Naive thymus-derived CD8-positive, alpha-beta T cell (primary cell): ENCODE data around the gene RSRC1. TPM values are rescaled to one million over a fixed set of nuclear protein-coding genes. Genes with fewer than 3 reads are reported as not detected.
A peak's percentile ranks its signal among the peaks of the same experiment; 100 is the strongest.

ENCODE experiments used
- ATAC-seq, 2 donors: fragments of 150-1000 bp; cut with Tn5 transposase in 1 of 2; sonication (Bioruptor Pico), chemical (Tn5 transposase) in 1 of 2; 1 replicate in 1 of 2; 2 replicates in 1 of 2; pipeline ENCODE4 v1.10.0; 2021; ENCODE audit warnings: mild to moderate bottlenecking in 2 of 2, moderate library complexity in 2 of 2
- POLR2A ChIA-PET: fragments of 350-600 bp; sonication (Branson Sonifier 250); formaldehyde crosslinking; loops from one replicate; lab custom pipeline; 2021; ENCODE audit warnings: antibody characterized with exemption; lab: Charles Lee
- DNase-seq, 10 donors: peaks; one replicate each; pipeline versions ENCODE4 v3.0.0 to v3.0.0-alpha.2; 2020 to 2022
- H3K27ac Mint-ChIP-seq, 10 donors: one replicate each; pipeline ENCODE4 v1.8.0; 2020 to 2022; ENCODE audit warnings: mild to moderate bottlenecking in 10 of 10, mixed read lengths in 10 of 10, moderate library complexity in 4 of 10, inconsistent platforms in 1 of 10
- H3K27me3 Mint-ChIP-seq, 5 donors: one replicate each; pipeline ENCODE4 v1.8.0; 2021 to 2022; ENCODE audit warnings: mixed read lengths in 5 of 5
- H3K36me3 Mint-ChIP-seq, 3 donors: one replicate each; pipeline ENCODE4 v1.8.0; 2020 to 2022; ENCODE audit warnings: mixed read lengths in 3 of 3, mild to moderate bottlenecking in 2 of 3, inconsistent platforms in 1 of 3
- H3K4me1 Mint-ChIP-seq, 4 donors: one replicate each; pipeline ENCODE4 v1.8.0; 2021 to 2022; ENCODE audit warnings: mixed read lengths in 4 of 4
- H3K4me3 Mint-ChIP-seq, 10 donors: one replicate each; pipeline ENCODE4 v1.8.0; 2020 to 2022; ENCODE audit warnings: mild to moderate bottlenecking in 10 of 10, mixed read lengths in 10 of 10, moderate library complexity in 6 of 10, inconsistent platforms in 1 of 10
- H3K9me3 Mint-ChIP-seq, 9 donors: one replicate each; pipeline ENCODE4 v1.8.0; 2020 to 2022; ENCODE audit warnings: mixed read lengths in 9 of 9, mild to moderate bottlenecking in 3 of 9, inconsistent platforms in 1 of 9, moderate library complexity in 1 of 9
- polyA plus RNA-seq, 3 donors: library from polyadenylated mRNA; unstranded; fragments of 300-500 nt; fragmentation: Illumina TruSeq; gene quantifications; one replicate each; pipeline ENCODE4 v1.2.3, GENCODE V29; 2021
- total RNA-seq, 8 experiments: library from RNA in 2 of 8; stranded (reverse) in 2 of 8; gene quantifications; one replicate each; pipeline ENCODE4 v1.2.3 and lab custom pipeline; 2021 to 2026

RSRC1 gene
- total and polyA plus RNA-seq, 5 experiments from 2014 or later: 30.2 to 38.3 (median 32.6) TPM

GRCh38 chr3:158249183-158249582, 139.3 kb downstream of the RSRC1 start:
- H3K27ac Mint-ChIP-seq: no peak overlapping the region
- DNase-seq (no peak), ATAC-seq (no peak)
- POLR2A ChIA-PET: no interaction called here
- no peak overlapping the region for H3K4me3 Mint-ChIP-seq
- H3K36me3 Mint-ChIP-seq: peaks cover 62 to 82% (median 81%) of the 10 kb centered on the region in 3 donors
- peaks cover 0 to 12% (median 5%) of the 10 kb centered on the region in 4 donors for H3K4me1 Mint-ChIP-seq
- H3K27me3 Mint-ChIP-seq: no peaks in the 10 kb centered on the region
- H3K9me3 Mint-ChIP-seq: peaks cover 41 to 89% (median 64%) of the 10 kb centered on the region in 9 donors

GRCh38 chr3:158258619-158259018, 148.7 kb downstream of the RSRC1 start:
- no peak for DNase-seq
- ATAC-seq: no peak
- Mint-ChIP-seq H3K4me1 (peaks cover 3 to 15% (median 9%) of the 10 kb centered on the region in 4 donors), H3K27me3 (no peaks in the 10 kb centered on the region), H3K4me3 (no peak overlapping the region), H3K9me3 (peaks cover 10 to 73% (median 44%) of the 10 kb centered on the region in 9 donors), H3K36me3 (peaks cover 50 to 75% (median 52%) of the 10 kb centered on the region in 3 donors), H3K27ac (no peak overlapping the region)
- POLR2A ChIA-PET: interaction anchor here (0.7 kb wide), 1 partner anchor 11 kb away, joined by 6 read pairs; no protein-coding TSS in a partner anchor

GRCh38 chr3:158260392-158260791, 150.5 kb downstream of the RSRC1 start:
- no peak for ATAC-seq
- H3K4me3 Mint-ChIP-seq: no peak overlapping the region
- H3K27me3 Mint-ChIP-seq: no peaks in the 10 kb centered on the region

GRCh38 chr3:158261371-158261991, 151.6 kb downstream of the RSRC1 start:
- peaks cover 18 to 74% (median 40%) of the 10 kb centered on the region in 9 donors for H3K9me3 Mint-ChIP-seq
- H3K27me3 Mint-ChIP-seq: no peaks in the 10 kb centered on the region
- ATAC-seq: no peak
- DNase-seq: no peak
- POLR2A ChIA-PET: no interaction called here
- peak overlapping the region in 1 of 10 donors; percentile 49 for H3K27ac Mint-ChIP-seq
- H3K4me1 Mint-ChIP-seq: peaks cover 1 to 14% (median 7%) of the 10 kb centered on the region in 4 donors
- H3K4me3 Mint-ChIP-seq: no peak overlapping the region
- peaks cover 45 to 74% (median 70%) of the 10 kb centered on the region in 3 donors for H3K36me3 Mint-ChIP-seq

More at GRCh38 chr3:158260392-158260791, 150.5 kb downstream of the RSRC1 start:
- POLR2A ChIA-PET: no interaction called here
- no peak overlapping the region for H3K27ac Mint-ChIP-seq
- H3K4me1 Mint-ChIP-seq: peaks cover 3 to 15% (median 9%) of the 10 kb centered on the region in 4 donors
- H3K36me3 Mint-ChIP-seq: peaks cover 48 to 75% (median 61%) of the 10 kb centered on the region in 3 donors
- H3K9me3 Mint-ChIP-seq: peaks cover 15 to 74% (median 44%) of the 10 kb centered on the region in 9 donors
- DNase-seq: no peak

- DNase-seq (no peak), ATAC-seq (no peak)
- Mint-ChIP-seq H3K36me3 (peaks cover 51 to 75% (median 66%) of the 10 kb centered on the region in 3 donors), H3K4me1 (peaks cover 0 to 6% (median 3%) of the 10 kb centered on the region in 4 donors), H3K9me3 (peaks cover 0 to 68% (median 23%) of the 10 kb centered on the region in 9 donors), H3K27ac (no peak overlapping the region), H3K27me3 (no peaks in the 10 kb centered on the region), H3K4me3 (no peak overlapping the region)
- POLR2A ChIA-PET: no interaction called here
Observed at GRCh38 chr3:158264894-158265293, 155.0 kb downstream of the RSRC1 start.

- Mint-ChIP-seq H3K9me3 (peaks cover 0 to 59% (median 20%) of the 10 kb centered on the region in 9 donors), H3K4me1 (no peaks in the 10 kb centered on the region), H3K27ac (no peak overlapping the region), H3K27me3 (no peaks in the 10 kb centered on the region), H3K4me3 (no peak overlapping the region), H3K36me3 (peaks cover 41 to 70% (median 59%) of the 10 kb centered on the region in 3 donors)
- POLR2A ChIA-PET: no interaction called here
- DNase-seq (no peak), ATAC-seq (no peak)
Observed at GRCh38 chr3:158267015-158267414, 157.1 kb downstream of the RSRC1 start.

- ATAC-seq (no peak), DNase-seq (no peak)
- no peak overlapping the region for H3K4me3 Mint-ChIP-seq
- no peaks in the 10 kb centered on the region for H3K4me1 Mint-ChIP-seq
- POLR2A ChIA-PET: no interaction called here
- peaks cover 3 to 37% (median 18%) of the 10 kb centered on the region in 9 donors for H3K9me3 Mint-ChIP-seq
- no peak overlapping the region for H3K27ac Mint-ChIP-seq
- H3K36me3 Mint-ChIP-seq: peaks cover 48 to 79% (median 58%) of the 10 kb centered on the region in 3 donors
- no peaks in the 10 kb centered on the region for H3K27me3 Mint-ChIP-seq
Observed at GRCh38 chr3:158269942-158270341, 160.1 kb downstream of the RSRC1 start.

- Mint-ChIP-seq H3K4me1 (no peaks in the 10 kb centered on the region), H3K27me3 (no peaks in the 10 kb centered on the region), H3K36me3 (peaks cover 47 to 71% (median 47%) of the 10 kb centered on the region in 3 donors), H3K27ac (no peak overlapping the region), H3K4me3 (no peak overlapping the region), H3K9me3 (peaks cover 2 to 19% (median 12%) of the 10 kb centered on the region in 9 donors)
- DNase-seq (no peak), ATAC-seq (no peak)
- POLR2A ChIA-PET: no interaction called here
Observed at GRCh38 chr3:158272081-158272480, 162.2 kb downstream of the RSRC1 start.

GRCh38 chr3:158273656-158274055, 163.8 kb downstream of the RSRC1 start:
- POLR2A ChIA-PET: no interaction called here
- ATAC-seq: no peak
- H3K36me3 Mint-ChIP-seq: peaks cover 43 to 71% (median 48%) of the 10 kb centered on the region in 3 donors

GRCh38 chr3:158278187-158278586, 168.3 kb downstream of the RSRC1 start:
- POLR2A ChIA-PET: no interaction called here
- DNase-seq: no peak
- H3K4me3 Mint-ChIP-seq: no peak overlapping the region
- ATAC-seq: no peak
- peaks cover 48 to 72% (median 53%) of the 10 kb centered on the region in 3 donors for H3K36me3 Mint-ChIP-seq
- peaks cover 2 to 30% (median 11%) of the 10 kb centered on the region in 9 donors for H3K9me3 Mint-ChIP-seq
- peaks cover 0 to 3% (median 0%) of the 10 kb centered on the region in 4 donors for H3K4me1 Mint-ChIP-seq
- no peaks in the 10 kb centered on the region for H3K27me3 Mint-ChIP-seq
- H3K27ac Mint-ChIP-seq: no peak overlapping the region

More at GRCh38 chr3:158273656-158274055, 163.8 kb downstream of the RSRC1 start:
- Mint-ChIP-seq H3K9me3 (peaks cover 0 to 13% (median 4%) of the 10 kb centered on the region in 9 donors), H3K4me1 (no peaks in the 10 kb centered on the region), H3K4me3 (no peak overlapping the region), H3K27me3 (no peaks in the 10 kb centered on the region), H3K27ac (no peak overlapping the region)
- DNase-seq: no peak

GRCh38 chr3:158279609-158280008, 169.7 kb downstream of the RSRC1 start:
- POLR2A ChIA-PET: no interaction called here
- ATAC-seq (no peak), DNase-seq (no peak)
- peaks cover 39 to 63% (median 41%) of the 10 kb centered on the region in 3 donors for H3K36me3 Mint-ChIP-seq
- H3K27me3 Mint-ChIP-seq: no peaks in the 10 kb centered on the region
- H3K9me3 Mint-ChIP-seq: peaks cover 2 to 34% (median 13%) of the 10 kb centered on the region in 9 donors
- H3K4me1 Mint-ChIP-seq: peaks cover 0 to 3% (median 0%) of the 10 kb centered on the region in 4 donors
- H3K4me3 Mint-ChIP-seq: no peak overlapping the region
- no peak overlapping the region for H3K27ac Mint-ChIP-seq

- peaks cover 0 to 4% (median 0%) of the 10 kb centered on the region in 3 donors for H3K36me3 Mint-ChIP-seq
- POLR2A ChIA-PET: no interaction called here
- no peak overlapping the region for H3K4me3 Mint-ChIP-seq
Observed at GRCh38 chr3:158295771-158296170, 185.9 kb downstream of the RSRC1 start.

GRCh38 chr3:158297940-158298339, 188.1 kb downstream of the RSRC1 start:
- Mint-ChIP-seq H3K4me3 (no peak overlapping the region), H3K36me3 (peaks cover 0 to 14% (median 8%) of the 10 kb centered on the region in 3 donors), H3K27ac (no peak overlapping the region), H3K9me3 (no peaks in the 10 kb centered on the region), H3K27me3 (no peaks in the 10 kb centered on the region), H3K4me1 (peaks cover 0 to 2% (median 0%) of the 10 kb centered on the region in 4 donors)
- no peak for DNase-seq
- no peak for ATAC-seq
- POLR2A ChIA-PET: no interaction called here

More at GRCh38 chr3:158295771-158296170, 185.9 kb downstream of the RSRC1 start:
- Mint-ChIP-seq H3K27me3 (no peaks in the 10 kb centered on the region), H3K9me3 (no peaks in the 10 kb centered on the region), H3K4me1 (peaks cover 0 to 2% (median under 1%) of the 10 kb centered on the region in 4 donors), H3K27ac (no peak overlapping the region)
- DNase-seq: no peak
- no peak for ATAC-seq
